Neuron (in vitro differentiated cells): ENCODE measurements around the gene JMJD8.

Source experiments
- H2AFZ ChIP-seq: one replicate; pipeline ENCODE4 v1.6.1; 2013; ENCODE audit warnings: low read depth, mild to moderate bottlenecking, inconsistent platforms, low read length, moderate library complexity
- H3K27me3 ChIP-seq: one replicate; pipeline ENCODE4 v1.6.1; 2013; ENCODE audit warnings: low read length; ENCODE audit not compliant: insufficient read depth
- H3K36me3 ChIP-seq: one replicate; pipeline ENCODE4 v1.6.1; 2013; ENCODE audit warnings: low read length; ENCODE audit not compliant: insufficient read depth
- H3K4me1 ChIP-seq: one replicate; pipeline ENCODE4 v1.6.1; 2013; ENCODE audit warnings: low read length; ENCODE audit not compliant: insufficient read depth
- H3K4me3 ChIP-seq: 2 replicates; pipeline ENCODE4 v1.5.1; 2013; ENCODE audit warnings: mild to moderate bottlenecking, low read length, moderate library complexity
- H3K9me3 ChIP-seq: one replicate; pipeline ENCODE4 v1.6.1; 2013; ENCODE audit warnings: low read length

The JMJD8 gene

DNA sequence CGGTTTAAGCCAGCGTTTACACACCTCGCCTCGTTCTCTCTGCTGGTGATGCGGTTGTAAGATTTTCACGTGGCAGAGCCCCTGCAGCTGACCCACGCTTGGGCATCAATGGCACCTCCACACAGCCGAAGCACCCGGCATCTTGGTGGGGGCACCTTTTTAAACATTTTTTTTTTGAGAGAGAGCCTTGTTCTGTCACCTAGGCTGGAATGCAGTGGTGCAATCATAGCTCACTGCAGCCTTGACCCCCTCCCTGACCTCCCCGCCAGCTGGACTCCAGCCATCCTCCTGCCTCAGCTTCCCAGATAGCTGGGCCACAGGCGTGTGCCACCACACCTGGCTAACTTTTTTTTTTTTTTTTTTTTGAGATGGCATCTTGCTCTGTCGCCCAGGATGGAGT lies 30.1 kb downstream of the JMJD8 start:
- Histone ChIP-seq H3K4me1 (peaks cover 8% of the 10 kb centered on the region), H3K9me3 (no peaks in the 10 kb centered on the region), H3K4me3 (no peak overlapping the region), H3K27me3 (no peaks in the 10 kb centered on the region), H3K36me3 (peaks cover 47% of the 10 kb centered on the region), H2AFZ (no peak overlapping the region)

DNA sequence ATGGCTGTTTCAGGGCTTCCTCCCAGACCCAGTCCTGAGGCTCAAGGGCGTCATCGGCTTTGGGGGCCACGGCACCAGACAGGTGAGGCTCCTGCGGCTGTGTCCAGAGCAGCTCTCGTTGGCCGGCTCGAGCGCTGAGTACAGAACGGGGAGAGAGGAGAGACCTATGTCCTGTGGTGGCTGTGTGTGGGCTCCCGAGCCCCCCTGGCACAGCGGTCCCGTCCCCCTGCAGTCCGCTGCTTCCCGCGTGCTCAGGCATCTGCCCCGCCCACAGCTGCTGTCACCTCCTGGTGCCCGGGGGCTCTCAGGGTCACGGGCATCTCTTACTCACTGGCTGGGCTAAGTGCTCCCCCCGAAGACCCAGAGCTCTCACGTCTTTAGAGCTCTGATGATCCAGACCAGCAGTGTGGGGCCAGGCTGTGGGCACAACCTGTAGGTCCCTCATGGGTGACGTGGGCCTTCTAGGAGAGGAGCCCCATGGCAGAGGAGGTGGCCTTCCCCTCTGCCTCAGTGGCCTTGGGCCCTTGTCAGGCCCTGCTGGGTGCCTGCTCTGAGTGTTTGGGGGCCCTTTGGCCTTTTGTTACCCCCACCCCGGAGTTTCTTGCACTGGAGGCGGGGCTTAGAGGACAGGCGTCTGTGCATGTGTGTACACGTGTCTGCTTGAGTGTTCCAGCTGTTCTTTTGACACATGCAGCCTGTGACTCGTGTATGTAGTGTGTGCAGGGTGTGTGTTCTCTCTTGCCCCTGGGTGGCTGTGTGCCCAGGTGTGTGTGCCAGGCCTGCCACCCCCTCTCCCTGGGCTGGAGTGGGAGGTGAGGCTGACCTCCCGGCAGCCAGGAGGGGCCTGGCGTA lies 31.5 kb downstream of the JMJD8 start:
- Histone ChIP-seq H3K4me3 (no peak overlapping the region), H2AFZ (no peak overlapping the region), H3K9me3 (no peaks in the 10 kb centered on the region), H3K36me3 (peaks cover 33% of the 10 kb centered on the region), H3K4me1 (peaks cover 17% of the 10 kb centered on the region), H3K27me3 (no peaks in the 10 kb centered on the region)

DNA sequence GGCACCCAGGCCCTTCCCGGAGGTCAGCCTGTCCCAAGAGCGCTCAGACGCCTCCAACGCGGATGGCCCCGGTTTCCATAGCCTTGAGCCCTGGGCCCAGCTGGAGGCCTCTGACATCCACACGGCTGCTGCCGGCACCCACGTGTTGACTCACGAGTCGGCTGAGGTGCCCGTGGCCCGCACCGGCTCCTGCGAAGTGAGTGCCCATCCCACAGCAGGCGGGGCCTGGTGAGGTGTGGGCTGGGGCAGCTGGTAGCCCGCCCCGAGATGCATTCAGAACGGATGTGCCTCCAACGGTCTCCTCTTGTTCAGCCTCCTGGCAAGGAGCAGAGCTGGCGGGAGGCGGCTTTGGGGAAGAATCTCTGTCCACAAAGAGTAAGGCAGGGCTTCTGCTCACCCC lies 32.3 kb downstream of the JMJD8 start:
- H3K36me3 ChIP-seq = peaks cover 27% of the 10 kb centered on the region
- no peak overlapping the region for H3K4me3 ChIP-seq
- no peaks in the 10 kb centered on the region for H3K27me3 ChIP-seq
- H3K9me3 ChIP-seq = no peaks in the 10 kb centered on the region
- H2AFZ ChIP-seq = no peak overlapping the region
- peaks cover 17% of the 10 kb centered on the region for H3K4me1 ChIP-seq

DNA sequence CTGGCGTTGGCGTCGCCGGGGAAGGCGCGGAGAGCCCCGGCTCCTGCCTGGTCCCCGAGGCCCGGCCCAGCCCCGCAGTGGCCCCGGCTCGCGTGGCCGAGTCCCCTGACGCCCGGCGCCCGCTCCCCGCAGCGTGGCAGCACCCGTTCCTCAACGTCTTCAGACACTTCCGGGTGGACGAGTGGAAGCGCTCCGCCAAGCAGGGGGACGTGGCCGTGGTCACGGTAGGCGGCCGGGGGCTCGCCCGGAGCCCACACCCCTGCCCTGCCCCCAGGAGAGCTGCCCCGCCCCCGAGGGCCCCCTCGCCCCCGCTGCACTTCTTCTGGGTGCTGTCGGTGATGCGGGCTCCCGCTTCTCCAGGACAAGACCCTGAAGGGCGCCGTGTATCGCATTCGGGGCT lies 34.5 kb downstream of the JMJD8 start:
- Histone ChIP-seq H3K4me1 (peaks cover 17% of the 10 kb centered on the region), H3K4me3 (peak overlapping the region; percentile 95), H3K27me3 (no peaks in the 10 kb centered on the region), H2AFZ (no peak overlapping the region), H3K36me3 (peaks cover 15% of the 10 kb centered on the region), H3K9me3 (no peaks in the 10 kb centered on the region)

DNA sequence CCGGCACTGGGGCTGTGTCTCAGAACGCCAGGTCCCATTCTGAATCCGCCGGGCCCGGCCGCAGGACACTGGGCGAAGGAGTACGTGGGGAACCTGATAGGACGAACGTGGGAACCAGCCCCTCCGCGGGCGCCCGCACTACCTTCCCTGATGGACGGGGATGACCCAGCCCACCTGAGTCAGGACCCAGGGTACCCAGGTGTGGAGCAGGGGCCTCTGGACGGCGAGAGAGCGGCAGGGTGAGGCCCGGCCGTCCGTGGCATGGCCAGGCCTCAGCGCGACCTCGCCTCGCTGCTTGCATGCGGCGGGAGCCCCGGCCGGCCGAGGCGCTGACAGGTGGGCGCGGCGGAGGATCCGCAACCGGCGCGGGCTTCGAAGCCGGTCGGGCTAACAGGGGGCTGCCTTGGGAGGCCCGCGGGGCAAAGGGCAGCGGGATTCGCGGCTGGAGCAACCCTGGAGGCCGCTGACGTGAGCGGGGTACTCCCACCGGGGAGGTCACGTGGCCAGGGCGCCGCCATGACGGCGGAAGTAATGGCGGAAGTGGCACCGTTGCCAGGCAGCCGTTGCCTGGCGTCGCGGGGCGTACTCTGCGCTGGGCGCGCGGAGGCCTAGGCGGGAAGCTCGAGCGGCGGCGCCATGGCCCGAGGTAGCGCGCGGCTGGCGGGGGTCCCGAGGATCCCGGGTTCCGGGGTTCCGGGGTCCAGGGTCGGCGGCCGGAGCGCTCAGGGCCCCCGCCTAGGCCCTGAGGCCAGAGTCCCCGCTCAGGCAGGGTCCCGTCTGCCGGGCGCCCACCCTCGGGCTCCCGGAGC lies 35.1 kb downstream of the JMJD8 start, which contains the start of gene WDR90:
TSS of gene WDR90 (plus strand) at position 585 of the 809 bp plus-strand sequence. CDS start at position 637, 52 bp downstream.
- Histone ChIP-seq H3K4me1 (peaks cover 17% of the 10 kb centered on the region), H3K9me3 (no peaks in the 10 kb centered on the region), H2AFZ (peak within 1 kb of the TSS; percentile 82), H3K4me3 (peak within 1 kb of the TSS; percentile 95), H3K27me3 (no peaks in the 10 kb centered on the region), H3K36me3 (peaks cover 13% of the 10 kb centered on the region)

DNA sequence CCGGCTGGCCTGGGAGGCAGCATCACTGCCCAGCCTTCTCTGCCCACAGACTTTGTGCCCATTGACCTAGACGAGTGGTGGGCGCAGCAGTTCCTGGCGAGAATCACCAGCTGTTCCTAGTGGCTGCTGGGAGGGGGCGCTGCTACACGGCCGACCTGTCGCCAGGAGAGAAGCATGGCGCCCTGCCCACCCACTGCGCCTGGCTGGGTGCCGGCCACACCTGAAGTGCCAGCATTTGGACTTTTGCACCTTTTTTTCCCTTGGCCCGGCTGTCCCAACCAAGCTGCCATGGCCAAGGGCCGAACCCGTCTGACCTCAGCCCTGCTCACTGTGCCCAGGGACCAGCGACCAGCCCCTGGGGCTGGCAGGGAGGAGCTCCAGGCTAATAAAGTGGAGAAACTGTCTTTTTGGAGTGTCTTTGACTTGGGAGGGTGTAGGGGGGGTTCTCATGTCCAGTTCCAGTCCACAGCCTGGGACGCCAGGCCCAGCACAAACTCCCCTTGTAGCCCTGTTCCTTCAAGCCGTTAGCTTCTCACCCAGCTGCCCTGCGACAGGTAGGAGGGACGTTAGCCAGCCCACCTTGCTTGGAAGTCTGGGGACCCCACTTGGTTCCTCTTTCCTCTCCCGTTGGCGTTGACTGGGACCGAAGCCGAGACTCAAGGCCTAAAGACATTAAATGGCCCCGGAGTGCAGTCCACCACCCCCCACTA lies 35.9 kb downstream of the JMJD8 start:
- Histone ChIP-seq H3K4me3 (peak overlapping the region; percentile 95), H2AFZ (peak overlapping the region; percentile 82), H3K27me3 (no peaks in the 10 kb centered on the region), H3K4me1 (peaks cover 17% of the 10 kb centered on the region), H3K9me3 (no peaks in the 10 kb centered on the region), H3K36me3 (peaks cover 10% of the 10 kb centered on the region)

DNA sequence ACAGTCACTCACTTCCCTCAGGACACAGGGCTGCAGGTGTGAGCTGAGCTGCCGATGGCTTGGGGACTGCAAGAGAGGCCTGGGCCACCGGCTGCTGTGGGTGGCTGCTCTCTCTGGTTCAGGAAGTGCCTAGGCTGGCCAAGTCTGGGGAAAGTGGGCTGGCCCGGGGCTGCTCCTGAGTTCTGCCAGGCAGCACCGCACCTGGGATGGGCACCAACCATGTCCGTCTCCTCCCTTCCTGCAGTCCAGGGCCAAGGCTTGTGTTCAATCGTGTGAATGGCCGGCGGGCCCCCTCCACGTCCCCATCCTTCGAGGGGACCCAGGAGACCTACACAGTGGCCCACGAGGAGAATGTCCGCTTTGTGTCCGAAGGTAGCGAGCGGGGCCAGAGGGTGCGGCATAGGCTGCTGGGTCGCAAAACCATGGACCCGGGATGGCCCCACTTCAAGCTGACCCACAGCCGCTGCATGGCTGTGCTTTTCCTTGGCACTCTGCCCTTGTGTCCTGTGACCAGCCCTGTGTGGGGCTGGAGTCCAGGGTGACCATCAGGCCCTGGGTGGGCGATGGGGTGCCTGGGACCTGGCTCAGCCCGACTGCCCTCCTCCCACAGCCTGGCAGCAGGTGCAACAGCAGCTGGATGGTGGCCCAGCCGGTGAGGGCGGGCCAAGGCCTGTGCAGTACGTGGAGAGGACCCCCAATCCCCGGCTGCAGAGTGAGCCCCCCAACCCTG lies 36.8 kb downstream of the JMJD8 start:
- H3K4me3 ChIP-seq = no peak overlapping the region
- peaks cover 7% of the 10 kb centered on the region for H3K36me3 ChIP-seq
- H3K27me3 ChIP-seq = no peaks in the 10 kb centered on the region
- no peaks in the 10 kb centered on the region for H3K9me3 ChIP-seq
- H3K4me1 ChIP-seq = peaks cover 22% of the 10 kb centered on the region
- H2AFZ ChIP-seq = no peak overlapping the region

DNA sequence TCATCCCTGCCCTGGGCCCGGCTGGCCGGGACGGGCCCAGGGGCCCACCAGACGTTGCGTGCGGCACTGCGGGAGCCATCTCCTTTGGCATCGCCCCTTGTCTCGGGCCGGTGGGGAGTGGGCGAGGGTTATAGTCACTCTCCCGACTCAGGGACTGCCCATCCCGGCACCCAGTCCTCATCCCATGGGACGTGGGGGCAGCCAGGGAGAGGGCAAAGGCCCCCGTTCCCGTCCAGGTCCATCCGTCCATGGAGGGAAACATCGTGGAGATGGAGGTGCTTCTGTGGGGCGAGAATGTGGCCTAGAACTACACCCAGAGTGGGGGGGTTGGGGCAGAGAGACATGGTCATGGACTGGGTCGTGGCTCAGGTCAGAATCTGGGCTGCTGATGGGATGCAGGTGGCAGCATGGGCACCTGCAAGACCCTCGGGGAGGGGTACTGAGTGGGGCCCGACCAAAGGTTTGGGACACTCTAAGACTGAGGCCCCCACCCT lies 37.4 kb downstream of the JMJD8 start:
- Histone ChIP-seq H2AFZ (no peak overlapping the region), H3K4me1 (peaks cover 25% of the 10 kb centered on the region), H3K36me3 (peaks cover 3% of the 10 kb centered on the region), H3K27me3 (no peaks in the 10 kb centered on the region), H3K9me3 (no peaks in the 10 kb centered on the region), H3K4me3 (no peak overlapping the region)

DNA sequence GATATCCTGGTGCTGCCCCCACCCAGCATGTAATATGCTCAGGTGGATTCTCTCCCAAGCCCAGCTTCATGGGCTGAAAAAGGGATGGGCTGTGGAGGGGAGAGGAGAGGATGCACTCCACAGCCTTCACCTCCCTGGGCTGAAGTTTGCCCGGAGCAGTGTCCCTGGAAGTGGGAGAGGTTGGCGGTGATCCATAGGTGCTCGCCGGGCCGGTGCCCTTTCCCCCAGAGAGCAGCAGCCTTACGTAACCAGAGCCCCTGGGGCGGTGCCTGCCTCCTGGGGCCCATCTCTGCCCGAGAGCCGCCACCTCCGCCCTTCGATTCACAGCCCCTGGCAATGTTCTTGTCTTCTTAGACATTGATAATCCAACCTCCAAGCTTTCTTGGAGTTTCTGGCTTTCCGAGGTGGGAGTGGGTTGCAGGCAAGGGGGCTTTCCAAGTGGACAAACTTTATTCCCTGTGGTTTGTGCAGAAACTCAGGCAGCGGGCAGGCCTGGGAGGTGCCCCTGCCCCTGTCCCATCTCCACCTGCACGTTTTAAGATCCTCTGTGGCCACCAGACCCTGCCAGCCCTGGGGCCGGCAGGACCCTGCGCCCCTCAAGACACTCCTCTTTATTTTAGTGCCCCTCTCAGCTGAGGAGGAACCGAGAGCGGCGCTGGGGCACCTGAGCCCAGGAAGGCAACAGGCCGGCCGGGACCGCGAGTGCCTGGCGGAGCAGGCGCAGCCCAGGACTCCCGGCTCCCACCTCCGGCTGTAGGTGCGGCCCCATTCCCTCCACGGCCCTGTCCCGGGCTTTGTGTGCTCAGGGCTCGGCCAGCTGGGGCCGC lies 38.1 kb downstream of the JMJD8 start:
- Histone ChIP-seq H3K4me1 (peaks cover 27% of the 10 kb centered on the region), H3K4me3 (no peak overlapping the region)

DNA sequence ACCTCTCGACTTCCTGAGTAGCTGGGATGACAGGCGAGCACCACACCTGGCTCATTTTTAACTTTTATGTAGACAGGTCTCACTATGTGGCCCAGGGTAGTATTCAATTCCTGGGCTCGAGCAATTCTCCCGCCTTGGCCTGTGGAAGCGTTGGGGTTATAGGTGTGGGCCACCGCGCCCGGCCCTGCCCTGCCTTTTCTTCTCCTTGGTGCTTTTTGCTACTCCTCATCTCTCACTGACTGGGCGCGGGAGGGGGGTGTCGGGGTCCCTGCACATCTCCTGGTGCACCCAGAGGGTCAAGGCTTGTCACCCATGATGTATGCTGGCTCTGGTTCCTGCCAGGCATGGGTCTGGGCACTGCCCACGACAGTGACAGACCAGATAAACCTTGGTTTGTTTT lies 39.6 kb downstream of the JMJD8 start:
- Histone ChIP-seq H3K36me3 (no peaks in the 10 kb centered on the region), H2AFZ (no peak overlapping the region), H3K4me1 (peaks cover 21% of the 10 kb centered on the region), H3K4me3 (no peak overlapping the region), H3K27me3 (no peaks in the 10 kb centered on the region), H3K9me3 (no peaks in the 10 kb centered on the region)

More for the DNA sequence above, 38.1 kb downstream of the JMJD8 start:
- Histone ChIP-seq H3K36me3 (no peaks in the 10 kb centered on the region), H2AFZ (no peak overlapping the region), H3K9me3 (no peaks in the 10 kb centered on the region), H3K27me3 (no peaks in the 10 kb centered on the region)

DNA sequence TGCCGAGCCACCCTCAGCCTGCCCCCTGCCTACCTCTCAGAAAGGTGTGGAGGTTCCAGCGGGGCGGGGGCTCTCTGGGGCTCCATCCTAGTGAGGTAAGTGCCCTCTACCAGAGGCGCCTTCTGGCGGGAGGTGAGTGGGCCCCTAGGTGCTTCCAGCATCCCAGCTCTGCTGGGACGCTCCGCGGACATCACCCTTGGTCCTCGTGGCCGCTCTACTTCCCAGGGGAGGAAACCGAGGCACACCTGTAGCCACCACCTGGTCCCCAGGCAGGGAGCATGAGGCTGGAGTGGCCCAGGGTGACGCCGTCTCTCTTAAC lies 41.1 kb downstream of the JMJD8 start:
- Histone ChIP-seq H2AFZ (no peak overlapping the region), H3K4me3 (peak overlapping the region; percentile 66), H3K9me3 (no peaks in the 10 kb centered on the region), H3K36me3 (no peaks in the 10 kb centered on the region), H3K4me1 (peaks cover 22% of the 10 kb centered on the region), H3K27me3 (no peaks in the 10 kb centered on the region)
